ENCODE data around the gene LRBA. TPM values are rescaled to one million over a fixed set of nuclear protein-coding genes. Genes with fewer than 3 reads are reported as not detected.

LRBA gene
- total RNA-seq, 1 donor from 2014 or later = 68.0 TPM

GRCh38 chr4:150859453-150859852 is 155.6 kb downstream of the LRBA start:
- H3K36me3 ChIP-seq = no peaks in the 10 kb centered on the region
- H3K9me3 ChIP-seq = no peaks in the 10 kb centered on the region
- intact Hi-C loops (cut with DNase I) = no loop called here
- no peak overlapping the region for H3K4me3 ChIP-seq
- no peaks in the 10 kb centered on the region for H3K27me3 ChIP-seq
- DNase-seq (ENCODE audit: extremely low spot score in 2 of 2) = no peak
- no peaks in the 10 kb centered on the region for H3K4me1 ChIP-seq
- no peak overlapping the region for H3K27ac ChIP-seq
- TF ChIP-seq POLR2AphosphoS5 (IDR thresholded peaks at IDR 0.05; ENCODE audit: insufficient read depth in 1 of 2, low read depth in 1 of 2) = no peak
- TF ChIP-seq CTCF (IDR thresholded peaks at IDR 0.05) = no peak
- no peak for TF ChIP-seq POLR2A (IDR thresholded peaks at IDR 0.05)

GRCh38 chr4:150855981-150856510 is 159.0 kb downstream of the LRBA start:
- Histone ChIP-seq H3K4me1 (no peaks in the 10 kb centered on the region), H3K27ac (no peak overlapping the region)
- no peak for TF ChIP-seq POLR2A (IDR thresholded peaks at IDR 0.05)
- TF ChIP-seq CTCF (IDR thresholded peaks at IDR 0.05) = no peak
- TF ChIP-seq POLR2AphosphoS5 (IDR thresholded peaks at IDR 0.05; ENCODE audit: insufficient read depth in 1 of 2, low read depth in 1 of 2) = no peak

GRCh38 chr4:150854600-150854999 is 160.5 kb downstream of the LRBA start:
- Histone ChIP-seq H3K4me3 (no peak overlapping the region), H3K4me1 (no peaks in the 10 kb centered on the region), H3K27ac (no peak overlapping the region), H3K9me3 (no peaks in the 10 kb centered on the region), H3K27me3 (no peaks in the 10 kb centered on the region), H3K36me3 (peaks cover 0 to 2% of the 10 kb centered on the region in 2 donors)
- intact Hi-C loops (cut with DNase I) = loop anchor here (1.0 kb wide), 1 partner anchor 10 kb away; no protein-coding TSS in a partner anchor
- no peak for DNase-seq (ENCODE audit: extremely low spot score in 2 of 2)
- TF ChIP-seq POLR2AphosphoS5 (IDR thresholded peaks at IDR 0.05; ENCODE audit: insufficient read depth in 1 of 2, low read depth in 1 of 2) (no peak), CTCF (IDR thresholded peaks at IDR 0.05) (no peak), POLR2A (IDR thresholded peaks at IDR 0.05) (no peak)

More at GRCh38 chr4:150855981-150856510, 159.0 kb downstream of the LRBA start:
- H3K4me3 ChIP-seq = no peak overlapping the region
- H3K9me3 ChIP-seq = no peaks in the 10 kb centered on the region
- no peak for DNase-seq (ENCODE audit: extremely low spot score in 2 of 2)
- no peaks in the 10 kb centered on the region for H3K36me3 ChIP-seq
- intact Hi-C loops (cut with DNase I) = no loop called here
- H3K27me3 ChIP-seq = no peaks in the 10 kb centered on the region

GRCh38 chr4:150853882-150854281 is 161.2 kb downstream of the LRBA start:
- no peak overlapping the region for H3K4me3 ChIP-seq
- DNase-seq (ENCODE audit: extremely low spot score in 2 of 2) = no peak
- H3K9me3 ChIP-seq = no peaks in the 10 kb centered on the region
- no peak overlapping the region for H3K27ac ChIP-seq
- H3K36me3 ChIP-seq = peaks cover 0 to 8% of the 10 kb centered on the region in 2 donors
- H3K27me3 ChIP-seq = no peaks in the 10 kb centered on the region
- no peaks in the 10 kb centered on the region for H3K4me1 ChIP-seq
- TF ChIP-seq POLR2AphosphoS5 (IDR thresholded peaks at IDR 0.05; ENCODE audit: insufficient read depth in 1 of 2, low read depth in 1 of 2) (no peak), POLR2A (IDR thresholded peaks at IDR 0.05) (no peak), CTCF (IDR thresholded peaks at IDR 0.05) (no peak)
- intact Hi-C loops (cut with DNase I) = loop anchor here (1.0 kb wide), 1 partner anchor 10 kb away; no protein-coding TSS in a partner anchor

GRCh38 chr4:150852216-150852615 is 162.9 kb downstream of the LRBA start:
- Histone ChIP-seq H3K4me1 (no peaks in the 10 kb centered on the region), H3K9me3 (no peaks in the 10 kb centered on the region), H3K36me3 (peaks cover 0 to 8% of the 10 kb centered on the region in 2 donors), H3K27me3 (no peaks in the 10 kb centered on the region), H3K27ac (no peak overlapping the region), H3K4me3 (no peak overlapping the region)
- intact Hi-C loops (cut with DNase I) = no loop called here
- no peak for TF ChIP-seq CTCF (IDR thresholded peaks at IDR 0.05)
- no peak for DNase-seq (ENCODE audit: extremely low spot score in 2 of 2)
